Left forelimb (tissue), 1 donor: ENCODE results near the gene GARIN5B.
A peak's percentile ranks its signal among the peaks of the same experiment; 100 is the strongest.
"Not testable (repeated sequence)": the region's sequence is repeated elsewhere in the genome, so short reads cannot be mapped to it uniquely, and the experiment has no call there.

Experiments used
- DNase-seq: peaks from one replicate; pipeline ENCODE4 v3.0.0-alpha.2; 2018; ENCODE audit warnings: low spot score

GARIN5B gene

GRCh38 chr19:55362990-55363716 lies at the start of gene GARIN5B:
TSS of gene GARIN5B (minus strand) at chr19:55363260. CDS start at chr19:55363066, 194 bp downstream.
- DNase-seq = no peak

GRCh38 chr19:55410168-55410567 lies 47.1 kb upstream of the GARIN5B start:
- no peak for DNase-seq

- not testable (repeated sequence) for DNase-seq
These were observed 46.1 kb upstream of the GARIN5B start for GRCh38 chr19:55409179-55409578.

GRCh38 chr19:55408533-55408872 lies 45.4 kb upstream of the GARIN5B start:
- DNase-seq = no peak

- peak; percentile 99 for DNase-seq
These were observed 44.9 kb upstream of the GARIN5B start for GRCh38 chr19:55407800-55408532.

- not testable (repeated sequence) for DNase-seq
These were observed 44.4 kb upstream of the GARIN5B start, which contains the start of gene UBE2S for GRCh38 chr19:55407550-55407799. TSS of gene UBE2S (minus strand) at chr19:55407788. CDS start at chr19:55407589, 199 bp downstream.

- no peak for DNase-seq
These were observed 43.9 kb upstream of the GARIN5B start for GRCh38 chr19:55406826-55407549.

GRCh38 chr19:55406091-55406825 lies 43.2 kb upstream of the GARIN5B start:
- DNase-seq = no peak

GRCh38 chr19:55405638-55406037 lies 42.6 kb upstream of the GARIN5B start:
- no peak for DNase-seq

- no peak for DNase-seq
These were observed 39.4 kb upstream of the GARIN5B start for GRCh38 chr19:55402509-55402908.

- DNase-seq = not testable (repeated sequence)
These were observed 38.3 kb upstream of the GARIN5B start for GRCh38 chr19:55401390-55401789.

GRCh38 chr19:55400281-55401087 lies 37.4 kb upstream of the GARIN5B start:
- DNase-seq = no peak

- DNase-seq = no peak
These were observed 35.3 kb upstream of the GARIN5B start for GRCh38 chr19:55398200-55398925.

GRCh38 chr19:55392820-55393761 lies 30.0 kb upstream of the GARIN5B start:
- DNase-seq = no peak

GRCh38 chr19:55391702-55392615 lies 28.9 kb upstream of the GARIN5B start:
- DNase-seq = no peak

- DNase-seq = no peak
These were observed 28.2 kb upstream of the GARIN5B start for GRCh38 chr19:55391191-55391670.

- DNase-seq = no peak
These were observed 27.4 kb upstream of the GARIN5B start for GRCh38 chr19:55390461-55390880.
